NCI-H82 treated with DMSO at 0.1 percent for 48 hours (cell line): ENCODE results near the gene SNTG2.

Experiments used
- DNase-seq: peaks from one replicate; lab custom pipeline; 2025; ENCODE audit not compliant: unreplicated experiment; lab: John Stamatoyannopoulos, UW

The SNTG2 gene

DNA sequence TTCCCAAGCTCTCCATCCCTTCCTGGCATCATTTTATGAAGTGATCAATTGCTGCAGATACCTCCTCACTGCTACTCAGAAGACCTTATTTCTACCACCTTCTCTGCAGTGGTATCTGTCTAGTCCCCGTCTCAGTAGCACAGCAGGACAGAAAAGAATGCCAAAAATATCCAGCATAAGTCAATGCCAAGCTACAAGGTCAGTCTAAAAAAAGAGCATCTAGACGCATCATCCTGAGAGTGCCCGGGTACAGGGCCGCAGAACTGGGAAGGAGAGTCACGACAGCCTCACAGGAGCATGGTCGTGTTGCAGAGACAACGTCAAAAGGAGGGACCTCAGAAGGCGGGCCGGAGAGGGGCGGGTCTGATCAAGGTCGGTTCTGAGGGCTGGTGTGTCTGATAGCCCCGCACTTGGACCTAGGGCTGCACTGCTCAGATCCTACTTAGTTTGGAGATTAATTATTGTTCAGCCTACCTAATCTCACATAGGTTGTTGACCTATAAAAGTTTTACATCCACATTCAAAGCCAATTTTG, 24.3 kb upstream of the SNTG2 start:
- no peak for DNase-seq

DNA sequence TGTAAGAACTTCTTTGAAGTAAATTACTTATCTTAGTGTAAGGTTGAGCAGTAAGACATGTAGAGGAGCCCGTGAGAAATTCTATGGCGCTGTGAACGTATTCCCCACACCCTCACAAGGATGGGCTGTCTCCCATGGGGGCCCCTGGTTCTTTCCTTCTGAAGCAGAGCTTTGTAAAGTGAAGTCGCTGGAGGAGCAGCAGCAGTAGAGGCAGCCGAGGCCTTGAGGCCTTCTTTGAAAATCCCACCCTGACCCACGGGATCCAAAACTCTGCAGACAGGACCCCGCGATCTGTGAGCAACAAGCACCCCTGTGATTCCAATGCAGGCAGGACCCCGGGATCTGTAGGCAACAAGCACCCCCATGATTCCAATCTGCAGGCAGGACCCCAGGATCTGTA, 23.8 kb upstream of the SNTG2 start:
- DNase-seq, result no peak

DNA sequence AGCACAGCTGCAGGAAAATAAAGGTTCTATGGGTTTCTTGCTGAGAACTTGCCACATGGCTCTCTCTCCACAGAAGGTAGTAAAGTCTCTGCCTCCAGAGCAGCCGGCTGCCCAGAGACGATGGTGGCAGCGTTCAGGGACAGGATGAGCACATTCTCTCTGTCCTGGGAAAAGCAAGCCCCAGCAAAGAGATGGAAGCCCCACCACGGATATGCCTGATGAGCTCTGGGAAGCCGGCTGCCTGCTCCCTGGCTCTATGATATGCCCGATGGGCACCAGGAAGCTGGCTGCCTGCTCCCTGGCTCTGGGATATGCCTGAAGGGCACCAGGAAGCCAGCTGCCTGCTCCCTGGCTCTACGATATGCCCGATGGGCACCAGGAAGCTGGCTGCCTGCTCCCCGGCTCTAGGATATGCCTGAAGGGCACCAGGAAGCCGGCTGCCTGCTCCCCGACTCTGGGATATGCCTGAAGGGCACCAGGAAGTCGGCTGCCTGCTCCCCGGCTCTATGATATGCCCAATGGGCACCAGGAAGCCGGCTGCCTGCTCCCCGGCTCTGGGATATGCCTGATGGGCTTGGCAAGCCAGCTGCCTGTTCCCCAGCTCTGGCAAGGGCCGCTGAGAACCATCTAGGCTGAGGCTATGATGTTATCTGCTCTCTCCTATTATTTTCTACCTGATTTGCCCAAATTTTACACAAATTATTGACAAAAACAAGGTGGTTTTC, 21.5 kb upstream of the SNTG2 start:
- no peak for DNase-seq

DNA sequence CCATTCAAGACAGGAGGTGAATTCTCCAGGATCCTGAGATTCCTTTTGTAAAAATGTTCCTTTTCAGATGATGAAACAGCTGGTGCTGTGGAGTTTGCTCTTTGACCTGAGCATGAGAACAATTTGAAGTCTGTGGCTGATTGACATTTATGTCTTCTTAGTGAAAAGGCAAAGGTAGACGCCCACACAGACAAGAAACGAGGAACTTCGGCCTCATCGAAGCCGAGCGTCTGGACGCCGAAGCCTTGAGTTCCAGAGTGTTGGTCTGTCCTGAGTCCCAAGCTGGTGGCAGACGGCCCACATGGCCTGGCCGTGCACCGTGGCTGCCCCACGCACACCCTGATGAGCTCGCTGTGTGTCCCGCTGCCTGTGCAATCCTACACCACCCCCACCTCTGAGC, 20.7 kb upstream of the SNTG2 start:
- no peak for DNase-seq

DNA sequence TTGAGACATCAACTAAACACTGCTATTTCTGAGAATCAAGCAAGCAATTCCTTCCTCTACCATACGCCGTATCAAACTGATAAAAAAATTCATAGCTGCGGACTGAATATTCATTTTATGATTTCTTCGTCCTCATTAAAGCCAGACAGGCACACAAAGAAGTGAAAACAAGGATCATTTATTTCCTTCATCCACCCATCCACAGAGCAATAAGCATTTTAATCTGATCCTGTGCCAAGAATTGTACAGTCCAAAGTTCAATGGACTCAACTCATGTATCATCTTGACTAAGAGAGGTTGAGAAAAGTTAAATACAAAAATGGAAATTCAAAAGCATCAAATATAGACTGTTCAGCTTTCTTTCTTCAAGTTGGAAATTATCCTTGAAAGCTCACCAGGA, 19.7 kb upstream of the SNTG2 start:
- no peak for DNase-seq

DNA sequence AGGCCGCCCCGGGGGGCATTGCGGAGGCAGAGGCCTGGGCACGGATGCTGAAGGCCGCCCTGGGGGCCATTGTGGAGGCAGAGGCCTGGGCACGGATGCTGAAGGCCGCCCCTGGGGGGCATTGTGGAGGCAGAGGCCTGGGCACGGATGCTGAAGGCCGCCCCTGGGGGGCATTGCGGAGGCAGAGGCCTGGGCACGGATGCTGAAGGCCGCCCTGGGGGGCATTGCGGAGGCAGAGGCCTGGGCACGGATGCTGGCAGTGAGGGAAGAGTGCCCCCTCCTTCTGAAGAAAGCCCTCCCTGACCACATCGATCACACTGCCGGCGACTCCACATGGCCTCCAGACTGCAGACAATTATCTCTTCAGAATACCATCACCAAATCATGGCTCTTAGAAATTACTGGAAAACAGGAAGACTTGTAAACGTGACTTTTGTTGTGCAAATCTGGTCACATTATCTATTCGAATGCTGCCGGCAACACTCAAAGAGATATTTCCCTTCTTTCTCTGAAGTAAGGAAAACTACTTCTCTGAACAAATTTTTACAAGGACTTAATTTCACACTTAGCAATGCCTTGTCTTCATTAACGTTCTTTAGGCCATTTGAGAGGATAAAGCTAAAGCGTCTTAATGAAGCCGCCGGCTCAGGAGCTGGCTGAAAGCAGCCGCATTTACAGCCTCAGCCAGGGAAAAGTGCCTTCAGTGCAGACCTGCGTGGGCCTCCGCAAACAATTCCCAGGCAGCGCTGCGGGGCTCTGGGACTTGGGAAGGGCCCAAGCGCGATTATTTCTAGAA, 18.1 kb upstream of the SNTG2 start:
- no peak for DNase-seq

DNA sequence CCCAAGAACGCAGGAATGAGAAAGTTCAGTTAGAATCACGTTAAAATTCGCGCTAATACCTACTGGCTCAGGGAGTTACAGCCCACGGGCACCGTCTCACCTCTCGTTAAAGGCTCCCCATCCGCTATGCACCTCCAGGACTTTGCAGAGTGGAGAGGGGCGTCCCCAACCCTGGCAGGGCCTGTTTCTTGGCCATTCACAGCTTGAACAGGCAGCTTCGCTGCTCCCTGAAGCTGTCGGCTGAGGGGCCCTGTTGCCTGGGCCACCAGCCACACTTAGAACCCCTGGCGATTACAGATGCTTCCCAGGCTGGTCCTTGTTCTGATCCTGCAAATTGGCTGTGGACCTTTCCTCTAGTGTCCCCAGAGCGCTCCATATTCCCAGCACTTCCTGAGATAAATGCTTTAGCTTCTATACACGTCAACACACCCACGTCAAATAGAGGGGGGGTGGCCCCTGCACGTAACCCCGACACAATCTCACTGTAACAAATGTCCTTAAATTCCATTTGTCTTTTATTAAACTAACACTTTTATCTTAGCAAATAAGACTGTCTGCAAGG, 16.8 kb upstream of the SNTG2 start:
- DNase-seq, result no peak

DNA sequence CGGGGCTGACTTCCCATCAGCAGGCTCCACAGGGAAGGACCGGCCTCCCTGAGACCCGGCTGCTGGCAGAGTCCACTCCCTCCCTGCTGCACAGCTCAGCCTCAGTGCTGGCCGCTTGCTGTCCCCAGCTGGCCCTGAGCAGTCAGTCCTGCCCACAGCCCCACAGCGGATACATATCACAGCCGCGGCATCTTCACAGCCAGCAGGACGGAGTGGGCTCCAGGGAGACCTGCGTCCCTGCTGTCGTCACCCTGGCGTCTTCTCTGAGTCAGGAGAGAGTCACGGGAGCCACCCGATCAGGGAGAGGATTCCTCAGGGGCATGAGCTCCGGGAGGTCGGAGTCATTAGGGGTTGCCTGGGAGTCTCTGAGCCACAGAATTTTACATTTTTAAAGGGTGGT, 13.1 kb upstream of the SNTG2 start:
- DNase-seq, result no peak

DNA sequence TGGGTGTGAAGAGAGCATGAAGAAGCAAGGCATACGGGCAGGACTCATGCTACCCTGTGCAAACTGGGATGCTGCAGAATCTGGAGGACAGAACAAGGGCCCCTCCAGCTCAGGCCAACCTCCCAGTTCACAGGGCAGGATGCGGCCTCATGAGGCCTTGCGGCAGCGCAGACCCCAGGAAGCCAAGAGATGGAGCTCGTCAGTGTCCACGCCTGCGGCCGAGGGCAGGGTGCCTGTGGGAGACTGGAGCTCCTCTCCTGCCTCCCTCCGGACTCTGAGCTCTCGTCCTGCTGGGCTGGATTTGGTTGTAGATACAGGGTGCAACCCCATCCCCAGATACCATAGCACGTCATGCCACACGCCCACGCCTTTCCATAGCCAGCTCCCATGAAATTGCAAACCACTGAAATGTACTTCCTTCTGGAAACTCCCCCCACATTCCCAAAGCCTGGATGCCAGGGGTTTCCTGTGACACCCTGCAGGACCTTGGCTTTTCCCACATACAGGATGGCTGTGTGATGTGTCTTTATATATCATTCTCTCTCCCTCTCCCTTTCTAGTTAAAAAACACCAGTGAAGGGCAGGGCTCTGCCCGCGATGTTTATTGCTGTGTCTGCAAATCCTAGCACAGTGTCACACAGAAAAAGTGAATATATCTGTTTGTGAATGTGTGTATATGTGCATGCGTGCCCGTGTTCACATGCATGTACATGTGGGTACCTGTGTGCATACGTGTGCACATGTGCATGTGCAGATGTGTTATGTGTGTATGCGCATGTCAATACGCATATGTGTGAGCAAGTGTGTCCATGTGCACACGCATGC, 12.3 kb upstream of the SNTG2 start:
- DNase-seq, result no peak

DNA sequence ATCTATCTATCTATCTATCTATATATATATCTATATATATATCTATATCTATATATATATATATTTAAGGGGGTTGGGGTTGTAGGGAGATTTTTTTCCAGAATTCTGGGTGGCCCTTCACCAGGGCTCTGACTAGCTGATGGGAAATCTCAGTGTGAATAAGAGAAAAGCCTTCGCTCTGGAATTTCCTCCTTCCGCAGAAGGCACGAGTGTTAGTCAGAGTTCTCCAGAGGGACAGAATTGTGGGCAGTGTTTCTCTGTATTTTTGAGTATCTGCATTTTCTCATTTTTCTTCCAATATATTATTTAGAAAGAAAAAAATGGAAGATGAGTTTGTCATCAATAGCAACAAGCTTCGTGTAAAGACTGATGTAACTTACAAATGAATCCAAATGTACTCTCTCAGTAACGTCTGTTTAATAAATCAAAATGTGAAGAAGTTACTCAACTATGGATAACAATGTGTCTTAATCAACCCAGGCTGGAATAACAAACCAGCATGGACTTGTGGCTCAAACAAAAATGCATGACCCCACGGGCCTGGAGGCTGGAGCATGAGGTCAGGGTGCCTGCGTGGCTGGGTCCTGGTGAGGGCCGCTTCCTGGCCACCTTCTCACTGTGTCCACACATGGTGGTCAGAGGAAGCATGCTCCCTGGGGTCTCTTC, 10.6 kb upstream of the SNTG2 start:
- DNase-seq, result no peak

DNA sequence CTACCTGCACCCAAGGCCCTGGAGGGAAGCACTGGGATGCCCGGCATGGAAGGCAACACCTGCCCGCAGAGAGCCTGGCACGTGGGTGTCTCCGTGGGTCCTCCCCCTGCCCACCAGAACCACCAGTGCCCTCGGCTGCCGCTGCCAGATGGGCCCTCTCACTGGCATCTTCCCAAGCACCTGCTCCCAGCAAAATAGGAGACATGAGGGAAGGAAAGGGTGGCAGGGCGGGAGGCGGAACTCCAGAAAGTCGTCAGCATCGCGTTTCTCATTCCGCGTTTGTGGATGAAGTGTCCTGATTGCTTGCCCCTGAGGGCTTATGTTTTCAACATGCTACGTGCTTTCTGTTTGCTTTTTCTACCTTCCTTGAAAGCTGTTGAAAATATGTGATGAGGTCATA, 8.8 kb upstream of the SNTG2 start:
- no peak for DNase-seq

DNA sequence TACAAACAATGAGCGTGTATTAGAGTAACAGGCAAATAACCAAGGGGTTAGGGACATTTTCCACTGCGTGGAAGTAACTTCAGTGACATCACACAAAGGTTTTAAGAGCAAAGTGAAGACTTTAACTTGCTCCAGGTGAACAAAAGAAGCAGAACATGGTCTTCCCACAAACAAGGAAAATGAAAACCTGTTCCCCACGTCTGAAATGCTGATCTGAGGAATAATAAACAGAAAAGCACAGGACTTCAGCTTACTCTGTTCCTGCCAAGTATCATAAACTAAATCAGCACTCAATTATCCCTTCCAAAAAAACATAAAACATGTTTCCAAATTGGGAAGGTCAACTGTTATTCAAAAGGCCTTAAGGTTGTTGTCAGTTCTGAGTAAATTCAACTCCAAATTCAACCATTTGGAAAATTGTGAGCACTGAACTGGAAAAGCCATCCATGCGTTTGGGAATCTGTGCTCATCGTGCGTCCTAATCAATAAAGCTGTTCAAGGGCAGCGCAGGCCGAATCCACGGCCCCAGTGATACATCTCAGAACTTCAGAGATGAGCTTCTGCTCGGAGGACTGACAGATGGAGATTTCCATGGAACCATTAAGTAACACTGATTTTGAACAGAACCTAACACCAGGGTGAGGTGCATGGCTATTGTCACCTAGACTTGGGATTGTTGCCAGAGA, 7.7 kb upstream of the SNTG2 start:
- DNase-seq, result no peak

DNA sequence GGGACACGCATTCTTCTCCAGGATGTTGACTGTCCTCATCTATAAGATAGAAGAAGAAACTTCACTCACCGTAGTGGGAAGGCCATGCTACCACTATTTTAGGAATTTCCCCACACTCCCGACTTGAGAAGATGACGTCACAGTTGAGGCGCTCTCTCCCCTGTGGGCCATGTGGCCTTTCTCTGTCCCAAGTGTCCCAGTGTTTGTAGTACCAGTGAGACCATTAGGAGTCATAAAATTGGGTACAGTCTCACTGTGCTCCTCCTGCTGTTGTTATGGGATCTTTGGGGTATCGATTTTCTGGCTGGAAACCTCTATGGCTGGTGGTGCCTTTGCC, 7.2 kb upstream of the SNTG2 start:
- no peak for DNase-seq

DNA sequence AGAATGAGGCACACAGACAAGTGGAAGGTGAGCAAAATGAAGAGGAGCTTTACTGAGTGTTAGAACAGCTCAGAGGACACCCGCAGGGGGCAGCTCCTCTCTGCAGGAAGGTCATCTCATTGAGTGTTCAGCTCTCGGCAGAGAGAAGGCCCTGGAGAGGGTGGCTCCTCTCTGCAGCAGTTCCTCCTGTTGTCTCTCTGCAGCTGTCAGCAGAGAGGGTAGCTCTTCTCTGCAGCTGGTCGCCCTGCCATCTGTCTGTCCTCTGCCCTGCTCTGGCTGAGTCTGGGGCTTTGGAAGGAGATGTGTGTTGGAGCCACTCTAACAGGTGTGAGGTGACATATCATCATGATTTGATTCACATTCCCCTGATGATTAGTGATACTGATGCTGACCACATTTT, 6.8 kb upstream of the SNTG2 start:
- no peak for DNase-seq

DNA sequence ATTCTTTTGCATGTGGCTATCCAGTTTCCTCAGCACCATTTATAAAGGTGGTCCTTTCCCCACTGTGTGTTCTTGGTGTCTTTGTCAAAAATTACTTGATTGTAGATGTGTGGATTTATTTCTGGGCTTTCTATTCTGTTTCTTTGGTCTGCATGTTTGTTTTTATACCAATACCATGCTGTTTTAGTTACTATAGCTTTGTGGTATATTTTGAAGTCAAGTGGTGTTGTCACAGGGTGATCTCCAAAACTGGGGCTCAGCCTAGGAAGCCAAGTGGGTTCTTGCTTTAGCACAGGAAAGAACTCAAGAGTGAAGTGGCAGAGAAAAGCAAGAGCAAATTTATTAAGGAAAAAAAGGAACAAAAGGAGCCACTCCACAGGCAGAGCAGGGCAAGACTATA, 6.0 kb upstream of the SNTG2 start:
- no peak for DNase-seq

DNA sequence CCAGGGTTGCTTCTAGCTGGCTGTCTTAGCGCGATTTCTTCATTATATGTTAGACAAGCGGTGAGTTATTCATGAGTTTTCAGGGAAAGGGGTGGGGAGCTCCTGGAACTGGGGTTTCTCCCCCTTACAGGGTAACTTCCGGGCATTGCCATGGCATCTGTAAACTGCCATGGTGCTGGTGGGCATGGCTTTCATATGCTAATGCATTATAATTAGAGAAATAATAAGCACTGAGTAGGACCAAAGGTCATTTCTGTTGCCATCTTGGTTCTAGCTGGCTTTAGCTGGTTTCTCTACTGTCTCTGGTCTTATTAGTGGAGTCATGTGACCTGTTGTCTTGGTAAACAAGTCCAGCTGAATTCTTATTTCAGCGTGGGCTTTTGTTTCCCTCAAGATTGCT, 5.5 kb upstream of the SNTG2 start:
- DNase-seq, result no peak

DNA sequence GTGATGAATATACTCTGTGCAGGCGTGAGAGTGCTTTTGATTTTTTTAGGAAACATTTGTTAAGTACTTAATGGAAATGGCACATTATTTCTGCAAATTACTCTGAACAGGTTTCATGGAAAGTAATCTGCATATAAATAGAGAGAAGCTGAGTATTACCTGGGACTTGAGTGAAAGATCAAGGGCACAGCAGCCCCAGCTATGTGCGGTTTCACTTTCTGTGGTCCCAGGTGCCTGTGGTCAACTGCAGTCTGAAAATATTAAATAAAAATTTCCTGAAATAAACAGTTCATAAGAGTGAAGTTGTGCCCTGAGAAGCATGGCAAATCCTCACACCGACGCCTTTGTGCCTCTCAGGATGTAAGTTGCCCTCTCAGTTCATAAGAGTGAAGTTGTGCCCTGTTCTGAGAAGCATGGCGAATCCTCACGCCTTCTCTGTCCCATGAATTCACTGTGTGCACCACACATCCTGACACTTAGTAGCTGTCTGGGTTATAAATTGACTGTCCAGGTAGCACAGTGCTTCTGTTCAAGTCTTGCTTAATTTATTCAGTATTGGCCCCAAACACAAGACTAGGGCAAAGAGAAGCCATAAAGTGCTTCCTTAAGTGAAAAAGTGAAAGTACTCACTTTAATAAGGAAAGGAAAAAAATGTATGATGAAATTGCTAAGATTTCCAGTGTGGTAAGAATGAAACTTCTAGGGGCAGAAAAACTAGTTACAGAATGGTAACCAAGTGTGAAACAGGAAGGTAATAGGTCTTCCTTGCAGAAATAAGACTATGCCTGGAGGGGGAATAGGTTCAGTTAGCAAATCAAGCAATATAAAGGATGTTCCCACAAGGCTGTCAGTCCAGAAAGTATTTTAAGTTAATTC, 4.3 kb upstream of the SNTG2 start:
- no peak for DNase-seq

DNA sequence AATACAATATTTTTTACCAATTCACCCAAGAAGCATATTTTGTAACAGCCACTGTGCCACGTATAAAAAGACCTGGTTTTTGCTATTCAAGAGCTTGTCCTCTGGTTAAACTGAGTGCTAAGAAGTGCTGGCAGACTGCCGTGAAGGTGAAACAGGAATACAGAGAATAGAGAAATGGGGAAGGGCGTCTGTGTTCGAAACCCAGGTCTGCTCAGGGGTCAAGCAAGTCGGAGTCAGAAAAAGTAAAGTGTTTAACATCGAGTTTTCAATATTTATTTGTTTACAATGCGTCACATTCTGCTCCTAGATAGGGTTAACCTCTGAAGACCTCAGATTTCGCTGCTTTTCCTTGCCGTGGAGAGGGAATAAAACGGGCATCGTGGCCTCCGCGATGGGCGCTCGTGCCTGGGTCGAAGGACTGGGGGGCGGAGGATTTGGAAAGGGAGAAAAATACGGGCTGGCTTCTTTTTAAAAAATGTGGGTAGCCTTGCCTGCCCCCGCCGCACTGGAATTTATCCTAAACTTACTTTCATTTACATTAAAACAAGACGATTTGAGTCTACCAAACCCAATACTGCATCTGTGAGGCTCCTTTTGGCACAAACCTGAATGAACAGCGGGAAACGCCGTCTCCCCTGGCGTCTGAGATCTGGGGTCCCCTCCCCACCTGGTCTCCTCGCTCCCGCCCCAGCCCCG, 1.1 kb upstream of the SNTG2 start:
- no peak for DNase-seq
